Neural cell (in vitro differentiated cells): ENCODE results near the gene URB1. TPM values are rescaled to one million over a fixed set of nuclear protein-coding genes. Genes with fewer than 3 reads are reported as not detected.
"Not testable (repeated sequence)": the region's sequence is repeated elsewhere in the genome, so short reads cannot be mapped to it uniquely, and the experiment has no call there.

ENCODE experiments used
- H2AFZ ChIP-seq: fragments of 200-600, 300-800 bp; sonication (generic), shearing (Covaris generic); 2 replicates; pipeline ENCODE4 v1.6.0; 2014; ENCODE audit warnings: low read depth, mild to moderate bottlenecking, antibody characterized with exemption, low read length, moderate library complexity
- H3F3A ChIP-seq: fragments of 200-600 bp; shearing (Covaris generic); 2 replicates; pipeline ENCODE4 v1.6.1; 2016; ENCODE audit warnings: mild to moderate bottlenecking, moderate library complexity, mixed read lengths, antibody characterized with exemption, low read length; ENCODE audit not compliant: insufficient read depth, poor library complexity, severe bottlenecking
- H3K27ac ChIP-seq: fragments of 200-600, 300-800 bp; sonication (generic), shearing (Covaris generic); 2 replicates; pipeline ENCODE4 v1.5.1; 2014; ENCODE audit warnings: mild to moderate bottlenecking, low read length, moderate library complexity
- H3K27me3 ChIP-seq: fragments of 300-800, 200-600 bp; sonication (generic), shearing (Covaris generic); 2 replicates; pipeline ENCODE4 v1.6.0; 2014; ENCODE audit warnings: mild to moderate bottlenecking, low read depth, low read length, moderate library complexity; ENCODE audit not compliant: insufficient read depth
- H3K36me3 ChIP-seq: fragments of 300-800, 200-600 bp; sonication (generic), shearing (Covaris generic); 2 replicates; pipeline ENCODE4 v1.5.1; 2014; ENCODE audit warnings: mild to moderate bottlenecking, antibody characterized with exemption, low read length, moderate library complexity; ENCODE audit not compliant: insufficient read depth
- H3K4me2 ChIP-seq: fragments of 300-800, 200-600 bp; sonication (generic), shearing (Covaris generic); 2 replicates; pipeline ENCODE4 v1.6.0; 2014; ENCODE audit warnings: mild to moderate bottlenecking, low read length
- H3K4me3 ChIP-seq: fragments of 300-800, 200-600 bp; sonication (generic), shearing (Covaris generic); 2 replicates; pipeline ENCODE4 v1.5.1; 2014; ENCODE audit warnings: mild to moderate bottlenecking, low read length, moderate library complexity
- H3K79me2 ChIP-seq: fragments of 200-600 bp; shearing (Covaris generic); replicated peaks from 2 replicates; pipeline ENCODE4 v1.6.0; 2014; ENCODE audit warnings: mild to moderate bottlenecking, low read length, moderate library complexity; ENCODE audit not compliant: insufficient read depth
- H3K9ac ChIP-seq: fragments of 300-800, 200-600 bp; sonication (generic), shearing (Covaris generic); 2 replicates; pipeline ENCODE4 v1.6.1; 2016; ENCODE audit warnings: mild to moderate bottlenecking, low read length, mixed read lengths
- H3K9me2 ChIP-seq: fragments of 200-600 bp; shearing (Covaris generic); 2 replicates; pipeline ENCODE4 v1.6.1; 2016; ENCODE audit warnings: mild to moderate bottlenecking, low read length, mixed read lengths; ENCODE audit not compliant: insufficient read depth
- H3K9me3 ChIP-seq: fragments of 200-600, 300-800 bp; sonication (generic), shearing (Covaris generic); 2 replicates; pipeline ENCODE4 v1.6.1; 2016; ENCODE audit warnings: mild to moderate bottlenecking, mixed run types, low read length, moderate library complexity, mixed read lengths
- H4K20me1 ChIP-seq: fragments of 200-600 bp; shearing (Covaris generic); 2 replicates; pipeline ENCODE4 v1.6.1; 2016; ENCODE audit warnings: mild to moderate bottlenecking, mixed run types; ENCODE audit not compliant: insufficient read depth
- CTCF ChIP-seq: fragments of 450-650 bp; IDR thresholded peaks from 2 replicates; pipeline ENCODE4 v1.5.1; 2014; ENCODE audit warnings: antibody characterized with exemption, mild to moderate bottlenecking, moderate library complexity; ENCODE audit not compliant: poor library complexity, severe bottlenecking
- EP300 ChIP-seq: fragments of 450-650 bp; conservative IDR thresholded peaks from 2 replicates; pipeline ENCODE4 v1.6.1; 2014; ENCODE audit warnings: antibody characterized with exemption, mild to moderate bottlenecking, moderate library complexity; ENCODE audit not compliant: poor library complexity, severe bottlenecking
- EZH2 ChIP-seq: fragments of 200-600, 300-800 bp; shearing (Covaris generic), sonication (generic); IDR thresholded peaks from 2 replicates; pipeline ENCODE4 v1.6.1; 2014; ENCODE audit warnings: antibody characterized with exemption, low read length, borderline replicate concordance, mild to moderate bottlenecking; ENCODE audit not compliant: insufficient read depth, poor library complexity, severe bottlenecking
- MXI1 ChIP-seq: fragments of 450-650 bp; conservative IDR thresholded peaks from 2 replicates; pipeline ENCODE4 v1.6.1; 2014; ENCODE audit warnings: antibody characterized with exemption, mild to moderate bottlenecking; ENCODE audit not compliant: poor library complexity, severe bottlenecking
- POLR2AphosphoS5 ChIP-seq: IDR thresholded peaks from 2 replicates; pipeline ENCODE4 v1.6.1; 2012
- RAD21 ChIP-seq: fragments of 450-650 bp; conservative IDR thresholded peaks from 2 replicates; pipeline ENCODE4 v1.6.1; 2014; ENCODE audit warnings: antibody characterized with exemption, mild to moderate bottlenecking, moderate library complexity
- REST ChIP-seq: IDR thresholded peaks from 2 replicates; pipeline ENCODE4 v1.6.1; 2012; ENCODE audit warnings: borderline replicate concordance
- SMC3 ChIP-seq: fragments of 450-650 bp; conservative IDR thresholded peaks from 2 replicates; pipeline ENCODE4 v1.6.1; 2014; ENCODE audit warnings: antibody characterized with exemption, mild to moderate bottlenecking, moderate library complexity; ENCODE audit not compliant: poor library complexity
- TAF1 ChIP-seq: IDR thresholded peaks from 2 replicates; pipeline ENCODE4 v1.6.1; 2012; ENCODE audit warnings: low read depth
- polyA plus RNA-seq: library from polyadenylated mRNA; depleted of rRNA; stranded (reverse); fragments of >200 nt; gene quantifications from 2 replicates; pipeline ENCODE4 v1.2.3, GENCODE V29; 2014

URB1 gene
- polyA plus RNA-seq, 1 donor from 2014 or later: 4.4 TPM

GRCh38 chr21:32437729-32438128 lies 44.9 kb upstream of the URB1 start:
- Histone ChIP-seq H3K27ac (no peak overlapping the region), H3K4me2 (no peak overlapping the region), H3F3A (no peaks in the 10 kb centered on the region), H3K9ac (no peak overlapping the region), H3K27me3 (no peaks in the 10 kb centered on the region), H2AFZ (no peak overlapping the region), H3K9me3 (no peaks in the 10 kb centered on the region), H3K36me3 (no peaks in the 10 kb centered on the region), H4K20me1 (no peaks in the 10 kb centered on the region), H3K79me2 (no peaks in the 10 kb centered on the region), H3K4me3 (no peak overlapping the region), H3K9me2 (no peaks in the 10 kb centered on the region)
- TF ChIP-seq REST: no peak
- no peak for TF ChIP-seq RAD21
- no peak for TF ChIP-seq EP300
- no peak for TF ChIP-seq EZH2
- no peak for TF ChIP-seq POLR2AphosphoS5
- TF ChIP-seq CTCF: no peak
- TF ChIP-seq MXI1: no peak
- no peak for TF ChIP-seq TAF1
- TF ChIP-seq SMC3: no peak

- not testable (repeated sequence) for H3K4me3 ChIP-seq, H3K9me3 ChIP-seq, H3K36me3 ChIP-seq, H3K27ac ChIP-seq, H3K9ac ChIP-seq, H3K27me3 ChIP-seq, H3K79me2 ChIP-seq, H4K20me1 ChIP-seq, H2AFZ ChIP-seq, H3K4me2 ChIP-seq, H3F3A ChIP-seq, H3K9me2 ChIP-seq
Observed at GRCh38 chr21:32432982-32433660, 40.3 kb upstream of the URB1 start.
